Tibial nerve (tissue), 4 donors: ENCODE data around the gene LMOD3. TPM values are rescaled to one million over a fixed set of nuclear protein-coding genes. Genes with fewer than 3 reads are reported as not detected.

Experiments used
- DNase-seq, 2 donors: peaks; one replicate each; pipeline ENCODE4 v3.0.0-alpha.2; 2019; ENCODE audit warnings: low spot score in 2 of 2
- H3K27ac ChIP-seq, 4 donors: fragments of 200-600 bp; sonication (generic) in 3 of 4; one replicate each; pipeline ENCODE4 v1.5.1; 2017 to 2019; ENCODE audit warnings: mild to moderate bottlenecking in 1 of 4
- H3K27me3 ChIP-seq, 2 donors: fragments of 200-600 bp; sonication (generic) in 1 of 2; one replicate each; pipeline versions ENCODE4 v1.5.1 to v1.6.0; 2017 to 2019
- H3K36me3 ChIP-seq, 3 donors: fragments of 200-600 bp; sonication (generic); one replicate each; pipeline ENCODE4 v1.5.1; 2018 to 2019
- H3K4me1 ChIP-seq, 4 donors: fragments of 200-600 bp; sonication (generic) in 3 of 4; one replicate each; pipeline ENCODE4 v1.5.1; 2017 to 2019
- H3K4me3 ChIP-seq, 4 donors: fragments of 200-600 bp; sonication (generic) in 3 of 4; one replicate each; pipeline ENCODE4 v1.5.1; 2017 to 2019; ENCODE audit warnings: mild to moderate bottlenecking in 1 of 4, moderate library complexity in 1 of 4
- H3K9me3 ChIP-seq, 4 donors: fragments of 200-600 bp; sonication (generic) in 3 of 4; one replicate each; pipeline ENCODE4 v1.5.1; 2017 to 2019
- CTCF ChIP-seq, 5 experiments: fragments of 200-600 bp in 3 of 5; fragments of 450-650 bp in 2 of 5; sonication (generic) in 3 of 5; IDR thresholded peaks; one replicate each; pipeline ENCODE4 v1.5.1; 2016 to 2019; ENCODE audit warnings: antibody characterized with exemption in 5 of 5, mild to moderate bottlenecking in 3 of 5, moderate library complexity in 2 of 5
- EP300 ChIP-seq, 2 donors: sonication (generic); formaldehyde crosslinking; IDR thresholded peaks; one replicate each; pipeline ENCODE4 v1.6.1; 2017; ENCODE audit warnings: antibody characterized with exemption in 2 of 2, mild to moderate bottlenecking in 1 of 2
- POLR2A ChIP-seq, 2 donors: fragments of 450-650 bp; IDR thresholded peaks; one replicate each; pipeline ENCODE4 v1.6.1; 2017; ENCODE audit warnings: antibody characterized with exemption in 2 of 2, mild to moderate bottlenecking in 2 of 2, moderate library complexity in 2 of 2
- WGBS, 2 donors: methylation state at CpG; one replicate each; pipeline ENCODE4 v1.1.5; 2018; 5-methylcytosine and 5-hydroxymethylcytosine counted together
- total RNA-seq, 4 donors: library from RNA; depleted of rRNA; stranded (reverse); fragments of >200 nt; gene quantifications; one replicate each; pipeline ENCODE4 v1.1.0, GENCODE V29; 2016

LMOD3 gene
- total RNA-seq, 4 donors from 2014 or later, result not detected

- H3K27me3 ChIP-seq, result no peaks in the 10 kb centered on the region
- no peak overlapping the region for H3K27ac ChIP-seq
- no peak for TF ChIP-seq CTCF (IDR thresholded peaks at IDR 0.05)
- H3K9me3 ChIP-seq, result no peaks in the 10 kb centered on the region
- DNase-seq, result no peak
- no peaks in the 10 kb centered on the region for H3K36me3 ChIP-seq
- no peaks in the 10 kb centered on the region for H3K4me1 ChIP-seq
- 89 to 91% methylated on average over 2 of the region's 2 CpGs for WGBS, 2 donors
- no peak overlapping the region for H3K4me3 ChIP-seq
Measured at GRCh38 chr3:69162308-69162980, 40.0 kb upstream of the LMOD3 start.

DNA sequence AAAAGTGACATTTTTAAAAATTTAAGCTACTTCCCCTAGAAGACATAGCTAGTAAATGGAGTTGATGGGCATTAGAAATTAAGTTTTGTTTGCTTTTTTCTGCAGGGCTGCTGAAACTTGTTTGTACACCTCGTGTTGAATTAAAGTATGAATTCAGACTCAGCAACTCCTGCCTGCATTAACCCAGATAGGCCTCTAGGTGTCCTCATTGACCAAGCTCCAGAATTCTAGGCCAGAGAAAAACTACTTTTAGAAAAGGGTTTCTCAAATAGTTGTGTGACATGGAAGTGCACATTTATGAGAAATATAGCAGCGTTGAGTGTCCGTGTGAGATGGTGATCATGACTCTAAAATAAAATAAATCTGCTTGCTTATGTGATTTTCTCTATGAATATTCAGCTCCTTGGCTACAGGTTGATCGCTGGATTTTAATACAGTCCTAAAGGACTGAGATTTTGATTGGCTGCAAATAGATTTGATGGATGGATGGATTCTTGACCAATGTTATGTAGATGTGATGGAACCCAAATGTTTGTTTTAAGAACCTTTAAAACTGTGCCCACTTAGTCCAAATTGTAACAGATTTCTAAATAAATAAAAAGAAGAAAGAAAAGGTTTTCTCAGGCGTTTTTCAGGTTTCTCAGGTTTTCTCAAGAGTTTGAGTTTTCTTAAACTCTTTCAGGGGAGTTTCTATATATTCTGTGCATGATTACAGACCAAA lies 39.4 kb upstream of the LMOD3 start:
- peak in 1 of 2 donors; percentile 40 for DNase-seq
- H3K27me3 ChIP-seq, result no peaks in the 10 kb centered on the region
- WGBS, 2 donors, result 39 to 42% methylated on average over 5 of the region's 5 CpGs
- no peaks in the 10 kb centered on the region for H3K9me3 ChIP-seq
- no peak overlapping the region for H3K27ac ChIP-seq
- no peak overlapping the region for H3K4me3 ChIP-seq
- no peaks in the 10 kb centered on the region for H3K36me3 ChIP-seq
- TF ChIP-seq POLR2A (IDR thresholded peaks at IDR 0.05) (no peak), CTCF (IDR thresholded peaks at IDR 0.05) (peak; percentile 90 to 95 (median 94))
- no peaks in the 10 kb centered on the region for H3K4me1 ChIP-seq

- Histone ChIP-seq H3K36me3 (no peaks in the 10 kb centered on the region), H3K9me3 (no peaks in the 10 kb centered on the region), H3K27me3 (no peaks in the 10 kb centered on the region), H3K4me1 (no peaks in the 10 kb centered on the region), H3K27ac (no peak overlapping the region), H3K4me3 (no peak overlapping the region)
- WGBS, 2 donors, result 86 to 90% methylated on average over 4 of the region's 4 CpGs
- TF ChIP-seq EP300 (IDR thresholded peaks at IDR 0.05) (no peak), POLR2A (IDR thresholded peaks at IDR 0.05) (no peak), CTCF (IDR thresholded peaks at IDR 0.05) (no peak)
- no peak for DNase-seq
Measured at GRCh38 chr3:69160525-69160924, 38.1 kb upstream of the LMOD3 start.

- Histone ChIP-seq H3K27ac (no peak overlapping the region), H3K9me3 (no peaks in the 10 kb centered on the region), H3K4me3 (no peak overlapping the region), H3K4me1 (no peaks in the 10 kb centered on the region), H3K27me3 (no peaks in the 10 kb centered on the region), H3K36me3 (no peaks in the 10 kb centered on the region)
- DNase-seq, result no peak
- TF ChIP-seq POLR2A (IDR thresholded peaks at IDR 0.05) (no peak), EP300 (IDR thresholded peaks at IDR 0.05) (no peak), CTCF (IDR thresholded peaks at IDR 0.05) (no peak)
- WGBS, 2 donors, result 94 to 96% methylated on average over 2 of the region's 2 CpGs
Measured at GRCh38 chr3:69160107-69160506, 37.7 kb upstream of the LMOD3 start.

DNA sequence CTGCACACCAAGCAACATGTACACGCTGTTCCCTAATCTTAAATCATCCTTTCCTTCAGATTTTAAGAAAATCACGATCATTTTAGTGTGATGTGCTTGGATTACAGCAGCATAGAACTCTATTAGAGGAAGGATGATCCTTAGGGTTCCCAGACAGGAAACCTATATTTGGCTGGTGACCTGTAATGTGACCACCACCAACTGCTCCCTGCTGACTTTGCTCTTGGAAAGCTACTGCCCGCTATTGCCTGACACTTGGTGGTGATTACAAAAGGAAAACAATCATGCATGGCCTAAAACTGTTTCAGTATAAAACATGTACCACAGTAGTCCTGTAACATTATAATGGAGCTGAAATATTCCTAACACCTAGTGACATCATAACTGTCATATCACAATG lies 27.2 kb upstream of the LMOD3 start:
- 81 to 83% methylated on average over 3 of the region's 3 CpGs for WGBS, 2 donors
- no peaks in the 10 kb centered on the region for H3K27me3 ChIP-seq
- H3K27ac ChIP-seq, result no peak overlapping the region
- no peaks in the 10 kb centered on the region for H3K36me3 ChIP-seq
- TF ChIP-seq CTCF (IDR thresholded peaks at IDR 0.05) (no peak), EP300 (IDR thresholded peaks at IDR 0.05) (no peak), POLR2A (IDR thresholded peaks at IDR 0.05) (no peak)
- no peak overlapping the region for H3K4me3 ChIP-seq
- H3K4me1 ChIP-seq, result no peaks in the 10 kb centered on the region
- DNase-seq, result no peak
- no peaks in the 10 kb centered on the region for H3K9me3 ChIP-seq
